H4 (cell line): ENCODE results near the gene RCOR2. TPM values are rescaled to one million over a fixed set of nuclear protein-coding genes. Genes with fewer than 3 reads are reported as not detected.

Experiments
- DNase-seq: peaks from one replicate; pipeline ENCODE4 v3.0.0-alpha.2; 2015; ENCODE audit warnings: low spot score
- total RNA-seq: library from RNA; depleted of rRNA; stranded (reverse); fragments of >200 nt; shearing (Covaris generic); gene quantifications from 2 replicates; pipeline ENCODE4 v1.2.3, GENCODE V29; 2014

Gene RCOR2
- total RNA-seq, 1 experiment from 2014 or later, result 0.66 TPM

DNA sequence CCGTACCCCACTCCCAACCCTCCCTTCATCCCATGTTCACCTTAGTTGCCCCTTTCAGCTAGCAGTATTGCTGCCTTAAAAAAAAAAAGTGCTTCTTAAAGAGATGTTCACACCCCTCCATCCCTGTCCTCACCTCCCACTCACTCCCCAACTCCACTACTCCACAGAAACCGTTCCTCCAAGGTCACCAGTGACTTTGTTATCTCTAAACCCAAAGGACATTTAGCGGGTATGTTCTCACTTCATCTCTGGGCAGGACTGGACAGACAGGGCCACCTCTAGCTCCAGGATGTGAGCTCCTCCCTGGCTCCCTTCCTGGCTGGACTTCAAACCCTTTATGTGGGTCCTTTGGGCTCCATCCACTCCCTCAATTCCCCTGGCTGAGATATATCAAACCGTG lies 6.4 kb upstream of the RCOR2 start:
- no peak for DNase-seq

DNA sequence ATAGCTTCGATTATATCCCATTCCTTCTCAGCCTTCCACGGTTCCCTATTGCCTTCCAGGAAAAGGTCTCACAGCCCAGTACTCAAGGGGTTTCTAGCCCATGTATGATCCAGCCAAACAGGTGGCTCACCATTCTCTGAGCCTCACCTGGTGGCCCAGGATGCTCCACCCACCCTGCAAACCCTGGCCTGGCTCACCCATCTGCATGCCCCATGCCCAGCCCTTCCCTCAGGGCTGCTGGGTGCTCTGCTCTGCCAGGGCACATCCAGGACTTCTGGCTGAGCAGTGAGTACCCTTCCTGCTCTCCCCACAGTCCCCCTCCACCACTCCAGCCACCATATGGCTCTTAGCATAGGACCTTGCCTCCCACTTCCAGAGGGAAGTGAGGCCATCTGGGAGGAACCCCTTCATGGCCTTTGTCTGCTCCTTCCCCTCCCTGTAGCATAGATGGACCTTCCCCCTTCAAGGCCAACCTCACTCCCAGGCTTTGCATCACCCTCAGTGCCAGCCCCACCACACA lies 5.8 kb upstream of the RCOR2 start:
- DNase-seq, result no peak

DNA sequence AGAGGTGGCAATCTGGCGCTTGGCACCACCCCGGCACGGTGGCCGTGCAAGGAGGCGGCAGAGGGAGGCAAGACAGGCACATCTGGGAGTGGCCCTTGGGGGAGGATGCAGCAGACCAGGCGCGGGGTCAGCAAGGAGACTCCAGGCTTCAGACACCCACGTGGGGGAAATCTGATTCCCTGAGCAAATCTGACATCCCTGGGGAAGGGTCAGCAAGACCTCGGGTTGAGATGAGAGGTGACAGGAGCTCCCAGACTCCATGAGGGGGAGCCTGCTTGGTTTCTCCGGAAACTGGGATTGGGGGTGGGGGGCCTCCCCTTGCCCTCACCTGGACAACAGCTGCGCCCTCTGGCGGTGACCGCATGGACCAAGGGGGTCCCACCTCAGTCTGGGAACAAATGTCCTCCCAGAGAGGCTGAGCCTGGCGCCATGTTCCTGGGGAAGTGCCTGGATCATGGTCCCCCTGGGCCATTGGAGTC lies 4.0 kb upstream of the RCOR2 start:
- no peak for DNase-seq

DNA sequence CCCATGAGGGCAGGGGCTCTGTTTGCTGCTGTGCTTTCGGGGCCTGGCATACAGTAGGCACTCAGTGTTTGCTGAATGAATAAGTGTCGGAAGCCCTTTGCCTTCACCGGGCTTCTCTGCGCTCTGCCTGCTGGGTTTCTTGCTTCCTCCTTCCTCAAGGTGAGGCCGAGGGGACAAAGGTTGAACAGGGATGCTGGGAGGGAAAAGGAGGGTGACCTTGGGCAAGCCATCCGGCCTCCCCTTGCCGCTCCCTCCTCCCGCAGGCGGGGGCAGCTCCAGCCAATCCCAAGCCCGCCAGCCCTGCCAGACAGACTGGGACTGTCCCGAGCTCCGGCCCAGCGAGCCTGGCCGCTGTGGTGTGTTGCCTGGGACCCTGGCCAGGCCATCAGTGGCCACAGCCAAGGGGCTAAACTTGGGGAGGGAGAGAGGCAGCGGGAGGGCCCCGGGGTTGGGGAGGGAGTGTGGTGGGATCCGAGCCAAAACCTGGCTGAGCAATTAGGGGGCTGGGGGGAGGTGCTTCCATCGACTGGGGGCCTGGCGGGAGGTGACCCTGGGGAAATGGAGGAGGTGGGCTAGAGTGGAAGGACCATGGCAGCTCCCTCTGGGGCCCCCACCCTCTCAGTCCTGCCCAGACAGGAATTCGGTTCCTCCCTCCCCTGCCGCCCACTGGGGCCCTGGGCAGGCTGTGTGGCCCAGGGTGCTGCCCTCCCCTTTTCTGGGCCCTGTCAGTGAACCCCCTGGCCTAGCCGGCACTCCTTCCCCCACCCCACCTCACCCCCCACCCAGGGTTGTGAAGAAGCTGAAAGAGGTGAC lies 3.4 kb upstream of the RCOR2 start:
- DNase-seq, result no peak

DNA sequence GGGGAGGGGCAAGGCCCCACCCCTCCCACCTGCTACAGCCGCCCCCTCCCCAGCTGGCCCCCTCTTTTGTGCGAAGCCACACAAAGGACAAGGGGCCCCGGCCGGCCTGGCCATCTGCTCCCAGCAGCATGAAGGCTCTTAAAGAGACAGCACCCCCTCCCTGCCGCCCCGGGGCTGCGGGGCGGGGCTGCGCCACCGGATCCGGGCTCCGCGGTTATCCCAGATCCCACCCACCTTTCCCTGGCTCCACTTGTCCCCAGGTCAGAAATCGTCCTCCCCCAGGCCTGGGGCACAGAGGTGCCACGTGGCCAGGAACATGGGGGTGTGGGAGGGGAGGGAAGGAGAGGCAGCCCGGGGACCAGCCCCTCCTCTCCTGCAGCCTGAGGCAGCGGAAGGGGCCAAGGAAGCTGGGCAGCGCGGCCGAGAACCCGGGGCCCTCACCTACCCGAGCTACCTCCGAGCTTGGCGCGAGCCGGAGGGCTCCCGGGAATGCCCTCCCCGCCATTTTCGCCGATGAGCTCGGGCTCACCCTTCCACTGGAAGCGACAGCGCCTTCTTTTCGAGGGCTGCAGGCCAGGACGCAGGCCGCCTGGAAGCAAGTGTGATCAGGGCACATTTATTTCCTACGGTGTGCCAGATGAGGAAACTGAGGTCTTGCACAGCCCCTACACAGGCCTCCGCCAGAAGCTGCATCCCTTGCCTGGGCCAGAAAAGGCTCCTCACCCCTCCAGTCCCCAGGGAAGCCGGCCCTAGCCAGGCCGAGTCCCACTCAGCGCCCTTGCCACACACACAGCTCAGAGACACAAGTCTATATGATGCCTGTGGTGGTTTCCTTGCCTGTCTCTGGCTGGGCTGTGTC lies 2.5 kb upstream of the RCOR2 start:
- no peak for DNase-seq

DNA sequence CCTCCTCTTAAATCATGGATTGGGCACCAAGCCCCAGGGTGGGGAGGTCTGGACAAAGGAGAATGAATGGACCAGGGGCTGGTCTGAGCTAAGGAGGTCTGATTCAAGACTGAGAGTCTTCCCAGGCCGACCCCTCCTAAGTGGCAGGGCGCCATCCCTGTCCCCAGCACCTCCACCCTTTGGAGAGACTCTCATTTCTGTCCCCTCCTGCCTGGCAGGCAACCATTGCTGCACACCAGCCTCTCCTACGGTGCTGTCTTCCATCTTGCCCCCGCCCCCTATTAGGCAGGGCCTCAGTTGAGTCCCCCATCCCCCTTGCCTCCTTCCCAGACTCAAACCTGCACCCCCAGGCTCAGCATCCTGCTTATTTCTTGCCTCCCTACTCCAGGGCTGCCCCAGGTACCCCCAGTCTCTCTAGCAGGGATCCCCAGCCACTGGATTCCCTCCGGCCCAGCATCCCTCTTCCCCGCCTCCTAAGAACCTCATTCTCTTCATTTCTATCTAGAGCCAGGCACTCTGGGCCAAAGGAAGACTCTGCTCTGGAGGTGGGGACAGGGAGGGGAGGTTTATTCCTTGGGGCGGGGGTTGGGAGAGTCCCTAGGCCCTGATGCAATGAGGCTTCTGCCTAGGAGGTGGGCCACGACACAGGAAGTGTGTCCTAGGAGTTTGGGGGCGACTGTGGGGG lies 1.7 kb upstream of the RCOR2 start:
- no peak for DNase-seq

DNA sequence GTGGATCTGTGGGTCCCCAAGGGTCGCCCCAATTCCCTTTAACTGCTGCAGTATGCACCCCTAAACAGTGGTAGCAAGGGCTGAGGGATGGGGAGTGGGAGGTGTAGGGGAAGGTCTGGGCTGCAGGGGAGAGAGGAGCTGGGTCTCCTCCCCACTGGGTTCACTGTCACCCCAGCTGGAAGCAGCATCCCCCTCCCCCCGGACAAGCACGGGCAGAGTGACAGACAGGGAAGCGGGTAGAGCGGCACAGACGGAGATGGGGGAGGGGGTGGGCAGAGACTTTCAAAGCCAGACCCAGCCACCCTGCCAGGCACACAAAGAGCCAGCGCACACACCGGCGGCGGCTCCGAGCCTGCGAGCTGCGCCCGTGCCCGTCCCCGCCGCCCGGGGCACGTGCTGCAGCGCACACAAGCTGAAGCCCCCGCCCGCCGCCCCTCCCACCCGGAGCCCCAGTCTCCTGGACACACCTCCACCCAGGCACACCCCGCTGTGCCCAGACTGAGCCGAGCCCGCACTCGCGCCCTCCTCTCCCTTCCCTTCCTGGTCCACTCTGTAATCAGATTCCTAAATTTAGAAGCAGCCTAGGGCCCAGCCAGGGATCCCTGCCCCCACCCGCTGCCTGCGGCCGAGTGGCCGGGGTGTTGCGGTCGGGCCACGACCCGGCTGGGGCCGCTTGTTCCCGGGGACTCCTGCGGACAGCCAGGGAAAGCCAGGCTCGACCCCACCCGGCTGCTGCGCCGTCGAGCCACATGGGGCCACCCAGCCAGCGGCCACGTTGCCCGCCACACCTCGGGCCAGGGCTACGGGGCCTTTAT lies 935 bp upstream of the RCOR2 start:
- no peak for DNase-seq

DNA sequence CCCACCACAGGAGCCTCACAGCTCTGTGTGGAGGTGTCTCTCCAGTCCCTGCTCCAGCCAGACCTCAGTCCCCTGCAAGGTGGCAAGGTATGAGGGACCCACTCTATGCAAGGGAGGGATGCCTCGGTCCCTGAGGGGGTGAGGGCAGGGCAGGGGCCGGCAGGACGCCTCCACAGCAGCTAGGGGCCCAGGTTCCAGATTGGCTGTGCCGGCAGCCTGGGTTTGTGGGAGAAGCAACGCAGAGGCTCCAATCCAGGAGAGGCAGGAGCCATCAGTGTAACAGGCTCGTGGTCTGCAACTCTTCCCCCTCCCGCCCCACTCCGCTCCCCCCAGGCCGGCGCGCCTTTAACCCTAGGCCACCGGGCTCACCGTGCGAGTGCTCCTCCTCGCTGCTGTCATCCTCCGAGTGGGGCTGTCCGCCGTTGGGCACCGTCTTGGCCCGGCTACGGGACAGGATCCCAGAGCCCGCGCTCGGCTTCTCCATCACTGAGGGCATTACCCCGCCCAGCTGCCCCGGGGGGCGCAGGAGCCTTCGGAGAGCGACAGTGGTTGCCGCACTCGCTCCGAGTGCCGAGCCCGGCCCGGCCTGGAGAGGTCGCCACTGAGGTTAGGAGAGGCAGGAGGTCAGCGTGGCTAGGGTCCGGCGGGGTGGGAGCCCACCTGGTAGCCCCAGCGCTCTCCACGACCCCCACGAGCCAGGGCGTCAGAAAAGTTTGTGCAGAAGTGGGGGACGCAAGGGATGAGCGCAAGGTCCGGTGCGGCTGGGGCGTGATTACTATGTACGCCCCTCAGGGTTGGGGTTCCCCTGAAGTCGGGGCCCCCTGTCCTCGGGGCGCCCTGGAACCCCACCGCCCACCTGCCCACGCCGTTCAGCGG lies 765 bp downstream of the RCOR2 start:
- DNase-seq, result no peak

DNA sequence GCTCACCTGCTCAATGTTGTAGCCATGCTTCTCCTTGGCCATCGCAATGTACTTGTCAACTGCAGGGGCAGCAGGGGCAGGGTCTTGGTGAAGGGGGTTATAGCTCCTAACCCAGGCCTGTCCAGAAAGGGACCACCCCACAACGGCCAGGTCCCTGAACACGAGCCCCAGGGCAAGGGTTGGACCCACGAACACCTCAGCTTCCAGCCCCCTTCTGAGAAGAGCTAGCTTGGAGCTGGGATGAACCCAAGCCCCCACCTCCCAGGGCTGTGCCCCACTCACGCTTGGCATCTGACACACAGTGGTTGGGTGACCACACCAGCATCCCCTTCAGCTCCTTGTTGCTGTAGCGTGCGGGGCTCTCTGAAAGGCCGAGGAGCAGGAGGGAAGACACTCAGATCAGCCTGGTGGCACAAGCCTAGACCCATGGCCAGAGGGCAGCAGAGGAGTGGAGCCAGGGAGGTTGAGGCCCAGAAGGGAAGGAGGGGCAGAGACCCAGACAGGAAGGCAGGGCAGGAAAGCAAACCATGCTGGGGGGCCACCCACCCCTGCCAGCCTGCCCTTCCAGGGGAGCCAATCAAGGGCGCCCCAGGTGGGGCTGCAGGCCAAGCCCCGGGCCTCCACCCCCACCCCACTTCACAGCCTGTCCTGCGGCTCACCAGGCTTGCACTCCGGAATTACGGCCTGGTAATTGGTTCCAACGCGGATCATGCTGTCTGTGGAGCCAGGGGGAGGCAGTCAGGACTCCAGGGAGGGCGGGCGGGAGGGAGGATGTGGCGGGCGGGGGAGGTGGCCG lies 1.9 kb downstream of the RCOR2 start:
- DNase-seq, result no peak

DNA sequence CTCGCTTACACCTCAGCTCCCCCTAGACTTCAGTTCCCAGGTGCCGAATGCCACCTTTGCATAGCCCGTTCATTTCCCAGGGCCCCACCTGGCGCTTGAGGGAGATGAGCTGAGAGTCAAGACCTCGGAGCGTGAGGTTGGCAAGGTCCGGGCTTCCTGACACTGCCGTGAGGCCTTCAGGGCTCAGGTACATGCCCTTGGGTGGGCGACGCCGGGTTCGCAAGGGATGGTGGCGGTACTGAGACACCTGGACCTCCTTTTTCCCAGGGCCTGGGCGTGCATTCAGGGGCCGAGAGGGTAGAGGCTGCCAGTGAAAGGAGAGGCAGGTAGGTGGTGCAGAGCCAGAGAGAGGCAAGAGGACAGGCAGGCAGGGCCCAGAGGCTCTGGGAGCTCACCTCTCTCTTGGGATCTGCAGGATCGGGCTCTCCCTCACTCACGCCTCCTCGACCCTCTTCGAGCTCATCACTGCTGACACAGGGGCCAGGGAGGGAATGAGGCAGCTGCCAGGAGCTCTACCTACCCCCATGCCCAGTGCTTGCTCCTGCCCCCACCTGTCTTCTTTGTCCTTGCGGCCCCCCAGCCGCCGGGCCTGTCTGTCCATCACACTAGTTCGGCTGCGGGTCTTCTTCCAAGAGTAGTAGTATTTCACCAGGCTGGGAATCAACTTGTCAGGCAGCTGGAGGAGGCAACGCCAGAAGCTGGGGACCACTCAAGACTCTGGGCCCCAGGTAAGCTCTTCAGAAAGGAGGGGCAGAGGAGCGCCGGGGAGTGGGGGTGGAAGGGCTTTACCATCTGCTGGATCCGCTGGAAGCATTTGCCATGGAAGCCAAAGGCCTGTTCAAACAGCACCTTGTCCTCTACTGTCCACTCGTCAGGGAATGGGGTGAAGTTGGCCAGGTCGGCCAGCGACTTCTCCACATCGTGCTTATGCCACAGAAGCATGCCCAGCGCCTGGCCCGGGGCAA lies 2.8 kb downstream of the RCOR2 start:
- DNase-seq, result no peak

DNA sequence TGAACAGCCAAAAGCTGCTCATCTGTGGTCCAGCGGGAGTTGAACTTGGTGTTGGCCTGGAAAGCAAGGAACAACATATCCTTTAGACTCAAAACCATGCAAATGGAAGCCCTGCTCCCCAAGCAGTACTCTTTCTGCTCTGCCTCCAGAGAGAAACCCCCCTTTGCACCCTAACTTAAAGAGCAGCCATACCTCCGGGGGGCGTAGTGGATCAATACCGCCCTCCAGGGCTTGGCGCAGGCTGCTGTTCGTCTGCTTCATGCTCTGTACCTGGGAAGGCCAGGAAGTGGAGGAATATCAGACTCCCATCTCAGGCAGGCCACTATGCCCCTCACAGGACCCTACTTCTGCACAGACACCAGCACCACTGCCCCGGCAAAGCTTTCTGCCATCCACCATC lies 4.3 kb downstream of the RCOR2 start:
- DNase-seq, result no peak

DNA sequence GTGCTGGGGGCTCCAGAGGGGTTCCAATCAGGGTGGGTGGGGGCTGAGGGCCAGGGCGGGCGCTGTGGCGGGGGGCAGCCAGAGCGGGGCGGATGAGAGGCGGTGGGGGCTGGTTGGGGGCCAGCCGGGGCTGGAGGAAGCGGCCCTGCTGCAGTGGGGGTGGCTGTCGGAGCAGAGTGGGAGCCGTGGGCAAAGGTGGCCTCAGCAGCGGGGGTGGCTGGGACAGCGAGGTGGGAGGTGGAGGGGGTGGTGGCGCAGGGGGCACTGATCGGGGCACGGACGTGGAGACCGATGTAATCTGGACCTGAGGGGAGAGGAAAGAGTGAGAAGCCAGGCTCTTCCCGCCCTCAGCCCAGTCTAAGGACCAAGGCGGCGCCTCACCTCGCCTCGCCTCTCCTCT lies 5.1 kb downstream of the RCOR2 start:
- DNase-seq, result no peak

DNA sequence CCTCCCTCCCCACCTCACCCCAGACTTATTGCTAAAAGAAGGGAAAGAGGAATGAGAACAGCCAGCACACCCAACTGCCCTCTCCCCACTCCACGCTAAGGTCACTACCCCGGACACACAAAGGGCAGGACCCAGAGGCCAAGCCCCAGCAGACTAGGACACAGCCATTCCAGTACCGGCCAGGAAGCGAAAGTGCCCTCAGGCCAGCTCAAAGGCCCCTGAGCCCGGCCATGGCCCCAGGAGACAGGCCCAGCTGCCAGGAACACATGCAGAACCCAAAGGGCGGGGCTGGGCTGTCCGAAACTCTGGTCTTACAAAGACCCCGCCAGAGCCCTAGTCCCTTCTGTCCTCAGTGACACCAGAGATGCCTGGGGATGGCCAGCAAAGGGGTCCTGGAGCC lies 5.5 kb downstream of the RCOR2 start:
- no peak for DNase-seq

DNA sequence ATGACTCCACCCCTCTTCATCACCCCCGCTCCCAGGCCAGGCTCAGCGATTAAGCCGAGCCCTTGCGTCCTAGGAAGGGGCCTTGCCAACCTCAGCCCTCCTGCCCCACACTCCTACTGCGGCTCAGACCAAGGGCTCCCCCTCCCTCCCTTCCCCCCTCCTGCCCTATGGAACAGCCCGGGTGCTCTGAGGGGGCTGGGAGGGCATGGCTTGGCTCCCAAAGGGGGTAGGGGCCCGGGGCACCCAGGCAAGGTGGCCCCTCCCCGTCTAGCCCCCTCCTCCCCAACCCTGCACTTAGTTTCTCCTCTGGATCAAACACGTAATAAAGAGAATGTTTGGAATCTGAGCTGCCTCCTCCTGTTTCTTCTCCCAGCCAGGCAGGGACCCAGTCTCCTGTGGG lies 6.3 kb downstream of the RCOR2 start:
- no peak for DNase-seq

DNA sequence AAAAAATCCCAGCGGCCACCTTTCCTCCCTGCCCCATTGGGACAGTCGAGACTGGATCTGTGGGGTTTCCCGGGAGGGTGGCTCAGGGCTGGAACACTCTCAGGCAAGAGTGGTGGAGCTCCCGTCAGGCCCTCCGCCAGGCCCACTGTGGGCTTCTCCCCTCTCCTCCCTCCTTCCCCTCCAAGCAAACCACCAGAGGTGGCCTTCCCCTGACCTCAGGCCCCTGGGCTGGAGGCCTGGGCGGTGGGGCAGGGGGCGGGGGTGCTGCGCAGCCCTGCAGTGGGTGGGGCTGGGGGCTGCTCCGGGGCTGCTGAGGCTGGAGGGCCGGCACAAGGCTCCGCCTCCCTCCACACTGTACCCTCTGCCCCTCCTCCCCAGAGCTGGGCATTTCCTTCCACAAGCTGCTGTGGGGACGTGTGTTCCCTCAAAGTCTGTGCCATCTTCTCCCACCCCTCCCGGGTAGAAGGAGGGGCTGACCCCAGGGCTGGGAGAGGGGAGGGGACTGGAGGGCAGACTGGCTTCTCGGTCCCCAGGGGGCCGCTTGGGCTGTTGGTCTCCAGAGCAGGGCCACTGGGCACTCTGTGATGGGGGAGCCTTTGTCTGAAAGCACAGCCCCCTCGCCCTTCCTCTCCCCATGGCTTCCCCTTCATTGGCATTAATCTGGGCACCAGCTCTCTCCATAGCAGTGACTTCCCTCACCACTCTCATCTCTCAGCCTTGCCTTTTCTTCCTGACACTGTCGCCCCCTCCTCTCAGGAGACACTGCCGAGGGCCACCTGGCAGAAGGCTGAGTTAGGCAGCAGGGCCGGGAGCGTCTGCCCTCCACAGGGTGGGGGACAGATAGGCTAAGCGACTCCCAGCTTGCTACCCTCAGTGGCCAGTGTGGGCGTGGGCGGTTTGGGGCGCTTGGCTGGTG lies 7.1 kb downstream of the RCOR2 start:
- no peak for DNase-seq

DNA sequence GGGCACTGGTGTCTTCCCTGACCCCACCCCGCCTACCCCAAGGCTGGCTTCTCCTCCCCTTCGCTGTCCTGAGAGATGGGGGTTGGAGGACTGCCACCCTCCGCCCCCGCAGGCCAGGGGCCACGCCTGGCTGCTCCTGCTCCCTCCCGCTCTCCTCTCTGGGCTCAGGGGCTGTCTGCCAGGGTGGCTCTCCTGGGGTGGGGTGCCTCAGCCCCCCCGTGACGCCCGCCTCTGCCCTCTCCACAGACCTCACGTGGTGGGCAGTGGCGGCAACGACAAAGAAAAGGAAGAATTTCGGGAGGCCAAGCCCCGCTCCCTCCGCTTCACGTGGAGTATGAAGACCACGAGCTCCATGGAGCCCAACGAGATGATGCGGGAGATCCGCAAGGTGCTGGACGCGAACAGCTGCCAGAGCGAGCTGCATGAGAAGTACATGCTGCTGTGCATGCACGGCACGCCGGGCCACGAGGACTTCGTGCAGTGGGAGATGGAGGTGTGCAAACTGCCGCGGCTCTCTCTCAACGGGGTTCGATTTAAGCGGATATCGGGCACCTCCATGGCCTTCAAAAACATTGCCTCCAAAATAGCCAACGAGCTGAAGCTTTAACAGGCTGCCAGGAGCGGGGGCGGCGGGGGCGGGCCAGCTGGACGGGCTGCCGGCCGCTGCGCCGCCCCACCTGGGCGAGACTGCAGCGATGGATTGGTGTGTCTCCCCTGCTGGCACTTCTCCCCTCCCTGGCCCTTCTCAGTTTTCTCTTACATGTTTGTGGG lies 8.1 kb downstream of the RCOR2 start:
- DNase-seq, result no peak
